Body of pancreas (tissue), 4 donors: ENCODE data around the gene HLA-C.

Source experiments
- CTCF ChIP-seq, 7 experiments: fragments of 450-650 bp in 4 of 7; fragments of 200-600 bp in 3 of 7; sonication (generic) in 3 of 7; IDR thresholded peaks; one replicate each; pipeline ENCODE4 v1.5.1; 2016 to 2019; ENCODE audit warnings: antibody characterized with exemption in 7 of 7
- POLR2A ChIP-seq, 3 donors: fragments of 450-650 bp; IDR thresholded peaks; one replicate each; pipeline ENCODE4 v1.6.1; 2016; ENCODE audit warnings: antibody characterized with exemption in 3 of 3, mild to moderate bottlenecking in 2 of 3

DNA sequence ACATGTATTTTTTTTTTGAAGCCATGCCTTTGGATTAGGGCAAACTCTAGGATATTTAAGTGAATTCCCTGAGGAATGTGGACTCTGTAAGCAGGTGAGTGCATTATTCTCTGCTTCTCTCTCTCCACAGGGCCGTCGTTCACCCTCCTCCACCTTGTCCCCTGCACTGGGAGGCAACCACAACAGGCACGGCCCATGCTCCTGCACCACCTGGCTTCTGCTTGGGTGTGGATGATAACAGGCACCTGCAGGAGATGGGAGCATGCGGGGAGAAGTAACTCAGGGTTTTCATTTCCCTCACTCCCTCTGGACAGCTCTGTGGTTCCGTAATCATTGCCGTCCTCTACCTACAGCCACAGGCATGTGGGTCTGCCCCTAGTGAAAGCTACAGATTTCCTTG, 43.4 kb downstream of the HLA-C start:
- TF ChIP-seq CTCF (IDR thresholded peaks at IDR 0.05) = no peak
- no peak for TF ChIP-seq POLR2A (IDR thresholded peaks at IDR 0.05)
